IMR-90 (cell line): ENCODE results near the gene CNTN5. TPM values are rescaled to one million over a fixed set of nuclear protein-coding genes. Genes with fewer than 3 reads are reported as not detected.

Experiments
- ATAC-seq: fragments of 200-7000 bp; cut with Tn5 transposase; 2 replicates; pipeline ENCODE4 v1.9.1; 2020; ENCODE audit warnings: low read depth, mild to moderate bottlenecking, moderate library complexity
- BruUV-seq: library from RNA; stranded (reverse); fragments of 400-500 nt; replicated peaks from 2 replicates; lab custom pipeline; 2021; lab: Mats Ljungman, UMichigan
- CTCF ChIA-PET: fragments of 300-600 bp; formaldehyde crosslinking; extraction: SDS; loops from one replicate; lab custom pipeline; 2021; ENCODE audit warnings: antibody characterized with exemption; lab: Yijun Ruan, JAX
- POLR2A ChIA-PET: fragments of 300-600 bp; sonication (Branson Sonifier 250); formaldehyde crosslinking; loops from one replicate; lab custom pipeline; 2022; ENCODE audit warnings: antibody characterized with exemption; ENCODE audit not compliant: unreplicated experiment; lab: Charles Lee
- DNase-seq: peaks from one replicate; pipeline ENCODE4 v3.0.0; 2013
- H2AFZ ChIP-seq: replicated peaks from 2 replicates; pipeline ENCODE3; 2013; ENCODE audit warnings: low read length, mild to moderate bottlenecking; ENCODE audit not compliant: poor library complexity
- H2AK5ac ChIP-seq: 2 replicates; pipeline ENCODE4 v1.6.1; 2013; ENCODE audit warnings: low read depth, low read length, inconsistent platforms
- H2AK9ac ChIP-seq: replicated peaks from 2 replicates; pipeline ENCODE3; 2013; ENCODE audit warnings: mild to moderate bottlenecking, low read depth, low read length, moderate library complexity; ENCODE audit not compliant: poor library complexity
- H2BK120ac ChIP-seq: 2 replicates; pipeline ENCODE4 v1.6.1; 2013; ENCODE audit warnings: low read depth, low read length, inconsistent platforms
- H2BK15ac ChIP-seq: 3 replicates; pipeline ENCODE4 v1.6.1; 2013; ENCODE audit warnings: low read depth, low read length, inconsistent platforms
- H2BK20ac ChIP-seq: 2 replicates; pipeline ENCODE4 v1.6.1; 2013; ENCODE audit warnings: low read depth, mild to moderate bottlenecking, inconsistent platforms, low read length, moderate library complexity
- H2BK5ac ChIP-seq: 2 replicates; pipeline ENCODE4 v1.6.1; 2013; ENCODE audit warnings: mild to moderate bottlenecking, low read depth, low read length, inconsistent platforms; ENCODE audit not compliant: poor library complexity, severe bottlenecking
- H3K14ac ChIP-seq: replicated peaks from 2 replicates; pipeline ENCODE4 v1.6.1; 2013; ENCODE audit warnings: low read depth, low read length, inconsistent platforms
- H3K18ac ChIP-seq: 2 replicates; pipeline ENCODE4 v1.6.1; 2013; ENCODE audit warnings: low read depth, low read length, control low read depth
- H3K23ac ChIP-seq: 2 replicates; pipeline ENCODE4 v1.6.1; 2013; ENCODE audit warnings: low read depth, low read length, inconsistent platforms
- H3K27ac ChIP-seq: 2 replicates; pipeline ENCODE4 v1.5.1; 2013; ENCODE audit warnings: mild to moderate bottlenecking, control low read depth, low read length; ENCODE audit not compliant: insufficient read depth
- H3K27me3 ChIP-seq: 2 replicates; pipeline ENCODE4 v1.6.1; 2013; ENCODE audit warnings: low read length; ENCODE audit not compliant: control insufficient read depth, insufficient read depth
- H3K36me3 ChIP-seq: 2 replicates; pipeline ENCODE4 v1.6.1; 2013; ENCODE audit warnings: low read length, mixed read lengths; ENCODE audit not compliant: control insufficient read depth, insufficient read depth
- H3K4ac ChIP-seq: 2 replicates; pipeline ENCODE4 v1.6.1; 2013; ENCODE audit warnings: low read depth, low read length, inconsistent platforms
- H3K4me1 ChIP-seq: 2 replicates; pipeline ENCODE4 v1.6.1; 2013; ENCODE audit warnings: low read length, mixed read lengths; ENCODE audit not compliant: control insufficient read depth, insufficient read depth
- H3K4me2 ChIP-seq: 2 replicates; pipeline ENCODE4 v1.6.1; 2013; ENCODE audit warnings: low read depth, mild to moderate bottlenecking, control low read depth, low read length, moderate library complexity
- H3K4me3 ChIP-seq: 2 replicates; pipeline ENCODE4 v1.5.1; 2013; ENCODE audit warnings: low read depth, mild to moderate bottlenecking, control low read depth, low read length, moderate library complexity; ENCODE audit not compliant: insufficient read depth
- H3K56ac ChIP-seq: 2 replicates; pipeline ENCODE4 v1.6.1; 2013; ENCODE audit warnings: low read length, inconsistent platforms; ENCODE audit not compliant: insufficient read depth; ENCODE audit errors: extremely low read depth
- H3K79me1 ChIP-seq, 2 experiments: 2 replicates each; pipeline ENCODE4 v1.6.1; 2013; ENCODE audit warnings: low read length in 2 of 2, inconsistent platforms in 1 of 2, low read depth in 1 of 2
- H3K9ac ChIP-seq: 2 replicates; pipeline ENCODE4 v1.6.1; 2013; ENCODE audit warnings: low read depth, low read length, control low read depth
- H3K9me1 ChIP-seq: 2 replicates; pipeline ENCODE4 v1.6.1; 2013; ENCODE audit warnings: low read length, inconsistent platforms; ENCODE audit not compliant: insufficient read depth
- H3K9me3 ChIP-seq: 2 replicates; pipeline ENCODE4 v1.6.1; 2013; ENCODE audit warnings: low read length; ENCODE audit not compliant: control insufficient read depth, insufficient read depth
- H4K20me1 ChIP-seq: 2 replicates; pipeline ENCODE4 v1.6.1; 2013; ENCODE audit warnings: low read length, inconsistent platforms; ENCODE audit not compliant: insufficient read depth
- H4K5ac ChIP-seq: 2 replicates; pipeline ENCODE4 v1.6.1; 2013; ENCODE audit warnings: mild to moderate bottlenecking, low read depth, low read length, control low read depth
- H4K8ac ChIP-seq, 2 experiments: 2 replicates each; pipeline ENCODE4 v1.6.1; 2013; ENCODE audit warnings: low read depth in 2 of 2, low read length in 2 of 2, control low read depth in 1 of 2, inconsistent platforms in 1 of 2
- H4K91ac ChIP-seq: 2 replicates; pipeline ENCODE4 v1.6.1; 2013; ENCODE audit warnings: low read depth, low read length, inconsistent platforms; ENCODE audit not compliant: insufficient read depth
- BHLHE40 ChIP-seq: fragments of 150-350 bp; IDR thresholded peaks from 2 replicates; pipeline ENCODE4 v1.6.1; 2016; ENCODE audit warnings: mild to moderate bottlenecking, low read depth, low read length
- USF2 ChIP-seq: fragments of 150-350 bp; IDR thresholded peaks from 2 replicates; pipeline ENCODE4 v1.6.1; 2017; ENCODE audit warnings: mild to moderate bottlenecking, antibody characterized with exemption, low read length, low read depth
- WGBS, 2 experiments: methylation state at CpG; one replicate each; pipeline versions ENCODE4 v1.1.5 to v1.1.7; 2013; ENCODE audit warnings: missing lambda C conversion rate in 2 of 2; ENCODE audit not compliant: insufficient read length in 1 of 2; ENCODE audit errors: extremely low coverage in 2 of 2; 5-methylcytosine and 5-hydroxymethylcytosine counted together
- dilution Hi-C: fragments of 300-500 bp; cut with HindIII; formaldehyde crosslinking; loops from one replicate; pipeline ENCODE4 v1.14.3; 2018; ENCODE audit warnings: low sequenced_read_pairs; ENCODE audit not compliant: unreplicated experiment
- in situ Hi-C: fragments of 300-500 bp; cut with MboI; formaldehyde crosslinking; loops from 3 replicates; pipeline ENCODE4 v1.14.3; 2019; ENCODE audit warnings: low sequenced_read_pairs, inconsistent platforms, mixed read lengths
- intact Hi-C: fragments of 100-400 bp; cut with micrococcal nuclease; formaldehyde crosslinking; loops from 2 replicates; pipeline ENCODE4 v1.10.0; 2022
- polyA plus RNA-seq, 3 experiments: library from polyadenylated mRNA; depleted of rRNA; stranded (reverse); fragments of >200 nt; gene quantifications; 2 replicates each; pipeline ENCODE4 v1.2.3, GENCODE V29; 2012; ENCODE audit warnings: low replicate concordance in 1 of 3
- total RNA-seq: library from RNA; depleted of rRNA; stranded (reverse); fragments of >200 nt; gene quantifications from 2 replicates; pipeline ENCODE4 v1.2.3, GENCODE V29; 2012

CNTN5 gene
- total and polyA plus RNA-seq, 2 of the 4 experiments (the other 2 are of a cell fraction) = not detected

DNA sequence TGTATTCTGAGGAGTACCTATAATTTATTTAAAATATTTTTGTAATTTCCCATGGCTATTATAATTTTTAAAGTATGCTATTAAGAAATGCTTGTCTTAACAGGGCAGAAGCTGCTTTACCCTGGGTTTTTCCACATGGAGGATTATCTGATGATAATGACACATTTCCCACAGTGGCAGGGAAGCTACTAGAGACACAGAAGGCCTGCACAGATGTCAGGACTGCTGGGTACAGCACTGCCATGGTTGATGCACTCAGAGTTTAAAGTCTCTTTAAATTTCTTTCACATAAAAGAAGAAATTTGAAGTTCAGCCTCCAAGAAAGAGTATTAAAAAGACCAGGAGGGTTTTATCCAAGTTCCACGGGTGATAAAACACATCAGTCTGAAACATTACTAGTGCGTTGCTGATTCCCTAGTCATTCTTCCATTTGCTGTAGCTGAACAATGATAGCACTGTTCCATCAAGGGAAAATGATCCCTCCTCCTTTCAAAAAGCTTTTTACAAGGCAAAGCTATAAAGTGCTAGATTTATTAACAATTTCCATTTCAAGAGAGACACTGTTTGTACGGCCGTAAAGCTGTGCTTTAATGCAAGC is 363.0 kb downstream of the CNTN5 start:
- no peak for ATAC-seq
- TF ChIP-seq BHLHE40 (no peak), USF2 (no peak)
- H3K4me3 ChIP-seq = no peak overlapping the region
- H3K4me1 ChIP-seq = no peaks in the 10 kb centered on the region
- no peak overlapping the region for H2BK15ac ChIP-seq
- no peak overlapping the region for H2BK120ac ChIP-seq
- H3K27me3 ChIP-seq = no peaks in the 10 kb centered on the region
- intact Hi-C loops = no loop called here
- no peak overlapping the region for H2AK9ac ChIP-seq
- no peak overlapping the region for H3K27ac ChIP-seq
- H3K79me1 ChIP-seq = no peaks in the 10 kb centered on the region
- dilution Hi-C loops = no loop called here
- BruUV-seq = no TSS peak
- ChIA-PET POLR2A (no interaction called here), CTCF (no interaction called here)
- H3K23ac ChIP-seq = no peak overlapping the region
- no peaks in the 10 kb centered on the region for H3K9me3 ChIP-seq
- no peak overlapping the region for H2AK5ac ChIP-seq
- H3K36me3 ChIP-seq = no peaks in the 10 kb centered on the region
- no peaks in the 10 kb centered on the region for H3K9me1 ChIP-seq
- in situ Hi-C loops = no loop called here
- no peak overlapping the region for H4K8ac ChIP-seq
- H4K91ac ChIP-seq = no peak overlapping the region
- no peak overlapping the region for H2BK20ac ChIP-seq
- no peak for DNase-seq
- WGBS, 2 experiments = no CpG with 5 or more reads among the region's 4 CpGs
- no peak overlapping the region for H3K56ac ChIP-seq
- no peak overlapping the region for H3K14ac ChIP-seq
- no peak overlapping the region for H4K5ac ChIP-seq
- H3K9ac ChIP-seq = no peak overlapping the region
- no peak overlapping the region for H2AFZ ChIP-seq
- no peak overlapping the region for H3K4ac ChIP-seq
- no peak overlapping the region for H3K4me2 ChIP-seq
- H2BK5ac ChIP-seq = no peak overlapping the region
- no peak overlapping the region for H3K18ac ChIP-seq
- no peaks in the 10 kb centered on the region for H4K20me1 ChIP-seq
